GM19395 (cell line): ENCODE data around the gene CNGB1.

ENCODE experiments used
- ATAC-seq: cut with Tn5 transposase; IDR thresholded peaks from one replicate; pipeline ENCODE4 v1.9.1; 2021; ENCODE audit warnings: mild to moderate bottlenecking, moderate library complexity; ENCODE audit not compliant: unreplicated experiment

The CNGB1 gene

DNA sequence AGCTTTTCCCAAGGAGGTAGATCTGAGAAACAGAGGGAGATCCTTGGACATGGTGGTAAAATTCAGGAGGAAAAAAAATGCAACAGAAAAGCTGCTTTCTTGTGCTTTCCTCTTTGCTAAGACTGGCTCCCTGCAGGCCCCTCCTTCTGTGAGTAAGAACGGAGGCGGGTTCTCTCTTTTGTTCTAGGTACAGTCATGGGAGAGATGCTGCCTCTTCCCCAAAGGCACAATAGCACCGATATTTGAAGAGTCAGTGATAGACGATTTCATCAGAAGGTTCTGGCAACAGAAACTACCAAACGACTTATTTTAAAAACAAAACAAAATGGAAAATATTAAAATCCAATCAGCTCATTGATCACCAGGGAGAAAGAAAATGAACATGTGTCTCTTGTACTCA, 136.0 kb downstream of the CNGB1 start:
- no peak for ATAC-seq
